ENCODE data around the gene SCPEP1. TPM values are rescaled to one million over a fixed set of nuclear protein-coding genes. Genes with fewer than 3 reads are reported as not detected.

The SCPEP1 gene, protein sequence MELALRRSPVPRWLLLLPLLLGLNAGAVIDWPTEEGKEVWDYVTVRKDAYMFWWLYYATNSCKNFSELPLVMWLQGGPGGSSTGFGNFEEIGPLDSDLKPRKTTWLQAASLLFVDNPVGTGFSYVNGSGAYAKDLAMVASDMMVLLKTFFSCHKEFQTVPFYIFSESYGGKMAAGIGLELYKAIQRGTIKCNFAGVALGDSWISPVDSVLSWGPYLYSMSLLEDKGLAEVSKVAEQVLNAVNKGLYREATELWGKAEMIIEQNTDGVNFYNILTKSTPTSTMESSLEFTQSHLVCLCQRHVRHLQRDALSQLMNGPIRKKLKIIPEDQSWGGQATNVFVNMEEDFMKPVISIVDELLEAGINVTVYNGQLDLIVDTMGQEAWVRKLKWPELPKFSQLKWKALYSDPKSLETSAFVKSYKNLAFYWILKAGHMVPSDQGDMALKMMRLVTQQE
- total RNA-seq, result 3.4 TPM

DNA sequence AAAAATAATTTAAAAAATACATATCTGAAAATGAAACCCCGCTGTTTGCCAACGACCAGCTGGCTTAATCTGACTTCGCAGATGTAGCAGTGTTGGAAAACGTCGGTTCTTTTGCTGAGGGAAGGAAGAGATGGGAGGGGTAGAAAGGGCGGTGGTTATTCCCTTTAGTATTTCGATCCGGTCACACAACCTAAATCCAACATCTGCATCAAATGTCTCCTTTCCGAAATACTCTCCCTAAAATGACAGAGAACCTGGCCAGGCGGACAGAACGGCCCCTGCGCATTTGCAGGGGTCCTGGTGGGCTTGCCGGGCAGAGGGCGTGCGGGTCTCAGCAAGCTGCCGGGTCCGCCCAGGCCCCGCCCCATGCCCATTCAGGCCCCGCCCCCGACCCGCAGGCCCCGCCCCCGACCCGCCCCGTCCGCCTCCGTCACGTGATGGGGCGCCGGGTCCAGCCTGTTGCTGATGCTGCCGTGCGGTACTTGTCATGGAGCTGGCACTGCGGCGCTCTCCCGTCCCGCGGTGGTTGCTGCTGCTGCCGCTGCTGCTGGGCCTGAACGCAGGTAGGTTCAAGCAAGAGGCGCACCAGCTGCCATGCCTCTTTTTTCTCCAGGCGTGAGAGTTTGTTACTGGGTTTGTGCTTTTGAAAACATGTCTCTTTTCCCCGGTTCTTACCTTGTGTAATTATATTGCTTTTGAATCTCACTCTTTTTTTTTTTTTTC lies at the start of gene SCPEP1:
Gene SCPEP1 (plus strand): TSS at position 459 of the 723 bp plus-strand sequence. CDS start 29 bp downstream, at position 488.

DNA sequence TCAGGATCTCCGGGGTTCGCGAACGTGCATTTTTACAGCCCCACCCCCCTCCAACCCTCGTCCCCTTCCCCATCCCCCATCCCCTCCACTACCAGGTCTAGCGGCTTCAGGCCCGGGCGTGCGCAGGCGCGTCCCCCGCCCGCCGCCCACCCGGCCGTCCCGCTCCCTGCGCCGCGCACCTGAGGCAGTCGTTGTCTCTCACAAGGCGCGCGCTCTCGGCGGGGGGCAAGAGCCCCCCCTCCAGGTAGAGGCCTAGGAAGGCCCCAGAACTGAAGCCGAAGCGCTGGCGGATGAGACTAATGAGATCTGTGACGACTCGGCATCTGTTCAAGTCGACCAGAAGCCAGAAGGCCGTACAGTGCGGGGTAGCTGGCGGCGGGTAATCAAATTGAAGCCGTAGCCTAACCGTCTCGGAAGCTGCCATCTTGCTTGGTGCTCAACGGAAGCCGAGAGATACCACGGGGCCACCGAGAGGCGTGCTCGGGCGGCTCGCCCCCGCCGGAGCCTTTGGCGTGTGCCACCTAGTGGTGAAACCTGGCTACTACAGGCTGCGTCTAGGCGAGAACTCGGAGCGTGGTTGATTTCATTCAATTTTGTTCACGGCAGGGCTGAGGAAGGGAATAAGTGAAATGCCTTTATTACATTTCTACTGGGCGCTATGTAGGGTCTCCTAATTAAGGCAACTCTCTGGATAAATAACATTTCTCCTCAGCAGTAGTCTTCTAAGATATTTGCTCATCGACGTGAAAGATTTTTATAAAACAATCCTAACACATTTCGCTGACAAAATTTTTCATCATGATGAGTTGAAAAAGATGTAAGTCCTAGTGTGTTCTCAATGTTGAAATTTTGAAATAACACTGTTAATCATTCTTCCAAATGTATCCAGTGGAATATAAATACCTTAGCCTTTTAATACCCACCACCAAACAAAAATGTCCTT lies 17.1 kb upstream of the SCPEP1 start, which contains the start of gene COIL:
Gene COIL (minus strand): TSS at position 455 of the 943 bp plus-strand sequence. CDS start 31 bp downstream, at position 424.

Other genes with a start within 250 kb of the SCPEP1 start
- gene C17orf67, start 144.2 kb upstream of the SCPEP1 start, total RNA-seq, result 1.3 TPM
- 36.9 TPM for gene DGKE, start 144.0 kb upstream of the SCPEP1 start, total RNA-seq
- 3.8 TPM for gene TRIM25, start 64.1 kb upstream of the SCPEP1 start, total RNA-seq
- gene COIL, start 17.1 kb upstream of the SCPEP1 start, total RNA-seq, result 18.5 TPM
- 36.3 TPM for gene AKAP1, start 107.1 kb downstream of the SCPEP1 start, total RNA-seq

Data from parietal lobe (tissue), 1 donor.